T-helper 1 cell treated with Interleukin-12 subunit alpha and Interleukin-12 subunit beta and Interleukin-4 antibody, amounts not matched to agents 30 ng/mL and 1 ng/mL, for 36 hours (primary cell): Measurements from ENCODE around the gene TCEAL4. TPM values are rescaled to one million over a fixed set of nuclear protein-coding genes. Genes with fewer than 3 reads are reported as not detected.

Experiments
- intact Hi-C: fragments of 100-400 bp; cut with micrococcal nuclease; formaldehyde crosslinking; loops from one replicate; pipeline ENCODE4 v1.15.1; 2024
- total RNA-seq: library from RNA; stranded (reverse); gene quantifications from 2 replicates; pipeline ENCODE4 v1.2.3, GENCODE V29; 2022

Gene TCEAL4
- total RNA-seq = 1.5 and 2.5 TPM in 2 replicates

DNA sequence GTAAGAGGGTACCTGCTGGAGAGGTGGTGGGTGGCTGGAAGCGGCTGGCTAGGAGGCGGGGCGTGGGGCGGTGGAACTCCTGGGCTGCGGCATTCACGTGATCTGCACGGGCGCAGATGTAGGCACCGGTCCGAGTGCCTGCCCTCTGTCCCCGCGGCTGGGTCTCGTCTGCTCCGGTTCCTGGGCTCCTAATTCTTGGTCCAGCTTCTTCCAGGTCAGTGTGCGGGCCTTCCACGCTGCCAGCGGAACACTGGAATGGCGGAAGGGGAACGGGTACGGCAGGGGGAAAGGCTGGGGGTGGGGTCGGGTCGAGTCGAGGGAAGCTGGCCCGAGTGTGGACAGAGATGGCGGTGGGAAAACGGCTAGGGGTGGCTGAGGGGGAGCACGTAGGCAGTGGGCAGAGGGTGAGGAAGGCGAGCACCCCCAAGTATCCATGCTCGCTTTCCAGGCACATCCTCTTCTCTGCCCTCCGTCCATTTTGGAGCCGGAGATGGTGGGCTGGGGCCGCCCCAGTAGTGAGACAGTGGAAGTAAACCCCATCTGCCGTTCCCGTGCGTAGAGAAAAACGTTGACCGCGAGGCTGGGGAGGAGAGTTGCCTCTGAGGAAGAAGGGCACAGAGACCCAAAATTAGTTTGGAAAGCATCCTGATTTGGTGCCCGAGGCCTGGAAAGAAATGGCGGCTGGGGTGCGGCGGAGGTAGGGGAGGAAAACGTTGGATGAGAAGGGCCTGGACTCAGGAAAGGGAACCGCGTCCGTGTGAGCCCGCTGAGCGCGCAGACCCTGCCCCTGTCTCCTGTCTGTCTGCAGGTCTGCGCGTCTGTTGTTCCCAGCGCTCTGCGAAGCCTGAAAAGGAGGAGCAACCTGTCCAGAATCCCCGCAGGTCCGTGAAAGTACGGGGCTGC, at the start of gene TCEAL4:
Gene TCEAL4 (plus strand): TSS at position 105 of the 903 bp plus-strand sequence. CDS start 1,161 bp downstream, outside the sequence.
- intact Hi-C loops = loop anchor here (5.0 kb wide), 1 partner anchor 42 kb away; the partner anchor contains the start of gene TCEAL1

DNA sequence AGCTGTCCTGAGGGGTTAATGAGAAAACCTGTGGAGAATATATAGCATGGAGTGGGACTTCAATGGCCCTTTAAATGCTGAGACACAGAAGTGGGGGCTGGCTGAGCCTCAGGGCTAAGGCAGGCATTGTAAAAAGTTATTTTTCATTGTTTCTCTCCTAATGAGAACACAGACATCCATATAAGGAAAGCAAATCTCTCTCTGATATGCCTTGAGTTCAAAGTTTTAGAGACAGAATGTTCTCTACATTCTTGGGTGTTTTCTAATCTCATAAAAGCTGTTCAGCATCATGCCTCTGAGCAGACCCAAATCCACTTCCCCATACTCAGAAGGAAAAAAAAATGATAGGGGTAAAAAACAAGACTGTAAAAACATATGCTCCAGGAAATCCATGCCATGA, 49.2 kb upstream of the TCEAL4 start:
- intact Hi-C loops = no loop called here

DNA sequence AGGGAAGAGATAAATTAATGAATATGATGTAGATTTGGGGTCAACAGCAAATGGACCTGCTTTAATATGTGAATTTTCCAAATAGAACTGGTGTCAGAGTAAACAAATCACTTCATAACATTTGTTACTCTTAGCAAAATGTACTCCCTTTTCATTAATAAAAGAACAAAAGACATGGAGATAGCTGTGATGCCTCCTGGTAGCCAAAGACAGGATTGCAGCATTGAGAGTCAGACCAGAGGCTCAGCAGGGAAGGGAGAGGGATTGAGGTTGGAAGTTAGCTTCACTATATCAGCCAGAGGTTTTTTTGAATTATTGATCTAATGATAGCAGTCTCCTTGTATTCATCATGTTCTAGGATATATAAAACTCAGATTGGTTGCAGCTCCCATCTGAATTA, 48.6 kb upstream of the TCEAL4 start:
- intact Hi-C loops = no loop called here

DNA sequence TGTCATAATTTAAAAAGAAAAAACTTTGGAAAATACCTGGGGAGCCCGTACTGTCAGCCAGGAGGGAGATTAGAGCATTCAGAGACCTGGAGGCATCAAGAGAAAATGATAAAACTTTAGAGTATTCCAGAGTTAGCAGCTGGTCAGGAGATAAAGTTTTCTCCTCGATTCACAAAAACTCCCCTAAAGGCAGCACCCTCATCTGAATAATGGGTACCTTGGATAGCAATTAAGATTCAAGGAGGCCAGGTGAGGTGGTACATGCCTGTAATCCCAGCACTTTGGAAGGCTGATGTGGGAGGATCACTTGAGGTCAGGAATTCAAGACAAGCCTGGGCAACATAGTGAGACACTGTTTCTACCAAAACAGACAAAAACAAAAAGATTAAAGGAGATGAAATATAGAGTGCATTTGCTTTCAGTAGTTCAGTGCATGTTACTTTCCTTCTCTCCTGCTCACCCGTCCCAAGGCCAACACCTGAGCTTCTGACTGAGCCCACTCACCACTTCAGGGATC, 47.4 kb upstream of the TCEAL4 start:
- intact Hi-C loops = no loop called here

DNA sequence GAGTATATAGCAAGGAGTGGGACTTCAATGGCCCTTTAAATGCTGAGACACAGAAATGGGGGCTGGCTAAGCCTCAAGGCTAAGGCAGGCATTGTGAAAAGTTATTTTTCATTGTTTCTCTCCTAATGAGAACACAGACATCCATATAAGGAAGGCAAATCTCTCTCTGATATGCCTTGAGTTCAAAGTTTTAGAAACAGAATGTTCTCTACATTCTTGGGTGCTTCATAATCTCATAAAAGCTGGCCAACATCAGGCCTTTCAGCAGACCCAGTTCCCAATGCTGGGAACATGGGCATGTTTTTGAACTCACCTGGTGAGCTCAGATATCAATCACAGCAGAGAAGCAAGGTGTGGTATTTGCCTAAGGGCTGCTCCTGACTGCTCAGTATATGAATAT, 46.6 kb upstream of the TCEAL4 start:
- intact Hi-C loops = no loop called here

DNA sequence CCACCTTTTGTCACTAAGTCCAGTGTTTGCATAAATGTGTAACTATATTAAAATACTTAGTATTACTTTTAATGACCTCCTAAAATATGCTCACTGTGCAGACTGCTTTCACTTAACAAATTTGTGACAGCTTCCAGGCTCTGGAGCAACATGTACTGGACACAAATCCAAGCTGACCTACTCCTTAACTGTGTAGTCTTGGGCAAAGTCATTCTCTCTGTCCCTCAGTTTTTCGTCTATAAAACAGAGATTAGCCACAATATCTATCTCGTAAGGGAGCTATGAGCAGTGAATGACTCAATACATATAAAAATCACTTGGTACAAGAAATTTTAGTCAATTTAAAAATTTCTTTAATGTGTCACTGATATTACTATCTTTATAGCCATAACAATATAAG, 45.6 kb upstream of the TCEAL4 start:
- intact Hi-C loops = no loop called here

DNA sequence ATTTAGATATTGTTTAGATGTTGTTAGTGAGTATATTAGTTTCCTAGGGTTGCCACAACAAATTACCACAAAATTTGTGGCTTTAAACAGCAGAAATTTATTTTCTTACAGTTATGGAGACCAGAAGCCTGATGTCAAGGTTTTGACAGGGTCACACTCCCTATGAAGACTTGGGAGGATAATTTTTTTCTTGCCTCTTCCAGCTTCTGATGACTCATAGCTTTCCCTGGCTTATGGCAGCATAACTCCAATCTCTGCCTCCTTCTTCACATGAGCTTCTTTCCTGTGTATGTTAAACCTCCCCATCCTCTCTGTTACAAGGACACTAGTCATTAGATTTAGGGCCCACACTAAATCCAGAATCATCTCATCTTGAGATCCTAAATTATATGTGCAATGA, 45.2 kb upstream of the TCEAL4 start:
- intact Hi-C loops = no loop called here

DNA sequence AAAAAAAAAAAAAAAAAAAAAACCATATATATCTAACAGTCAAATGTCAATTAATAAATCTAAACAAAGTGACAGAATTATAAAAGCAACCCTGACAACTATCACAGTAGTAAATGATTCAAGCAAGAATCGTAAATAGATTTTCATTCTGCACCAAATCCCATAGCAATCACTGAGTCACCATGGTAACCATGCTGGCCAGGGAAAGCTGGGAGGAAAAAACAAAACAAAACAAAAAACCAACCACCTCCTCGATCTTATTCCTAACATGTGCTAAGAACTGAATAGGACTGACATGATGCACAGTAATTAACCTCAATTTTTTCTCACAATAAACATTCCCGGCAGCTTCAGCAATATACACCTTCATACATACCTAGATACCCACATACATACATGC, 35.4 kb upstream of the TCEAL4 start:
- intact Hi-C loops = loop anchor here (10.0 kb wide), 1 partner anchor 365 kb away; no protein-coding TSS in a partner anchor

DNA sequence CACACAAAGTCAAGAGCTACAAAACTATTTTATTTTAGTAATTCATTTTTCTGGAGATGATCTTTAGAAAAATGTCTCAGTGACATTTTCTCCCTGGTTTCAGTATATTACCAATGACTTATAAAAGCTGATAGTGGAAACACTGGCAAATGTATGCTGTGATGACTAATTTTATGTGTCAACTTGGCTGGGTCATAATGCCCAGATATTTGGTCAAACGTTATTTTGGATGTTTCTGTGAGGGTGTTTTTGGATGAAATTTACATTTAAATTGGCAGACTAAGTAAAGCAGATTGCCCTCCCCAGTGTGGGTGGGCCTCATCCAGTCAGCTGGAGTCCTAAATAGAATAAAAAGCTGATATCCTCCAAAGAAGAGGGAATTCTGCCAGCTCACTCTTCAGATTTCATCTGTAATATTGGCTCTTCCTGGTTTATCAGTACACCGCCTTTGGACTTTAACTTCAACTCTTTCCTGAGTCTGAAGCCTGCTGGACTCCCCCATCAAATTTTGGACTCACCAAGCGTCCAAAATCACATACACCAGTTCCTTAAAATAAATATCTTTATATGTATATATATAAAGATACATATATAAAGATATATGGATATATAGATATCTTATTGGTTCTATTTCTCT, 34.8 kb upstream of the TCEAL4 start:
- intact Hi-C loops = loop anchor here (10.0 kb wide), 1 partner anchor 364 kb away; no protein-coding TSS in a partner anchor

DNA sequence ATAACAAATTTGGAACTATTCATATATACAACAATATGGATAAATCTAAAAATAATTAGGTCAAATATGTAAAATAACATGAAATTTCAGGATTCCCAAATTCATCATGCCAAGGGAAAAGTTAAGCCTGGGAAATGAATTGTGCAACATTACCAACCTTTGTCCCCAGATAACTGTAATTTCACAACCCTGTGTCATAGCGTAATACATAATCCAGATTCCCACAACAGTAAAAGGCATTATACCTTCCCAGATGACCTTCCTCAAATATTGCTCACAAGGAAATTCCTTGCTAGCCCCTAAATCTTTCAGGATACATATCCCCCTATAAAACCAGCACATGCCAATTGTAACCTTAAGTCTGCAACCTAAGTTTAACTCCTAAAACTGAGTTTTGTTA, 33.1 kb upstream of the TCEAL4 start:
- intact Hi-C loops = loop anchor here (10.0 kb wide), 1 partner anchor 363 kb away; no protein-coding TSS in a partner anchor

DNA sequence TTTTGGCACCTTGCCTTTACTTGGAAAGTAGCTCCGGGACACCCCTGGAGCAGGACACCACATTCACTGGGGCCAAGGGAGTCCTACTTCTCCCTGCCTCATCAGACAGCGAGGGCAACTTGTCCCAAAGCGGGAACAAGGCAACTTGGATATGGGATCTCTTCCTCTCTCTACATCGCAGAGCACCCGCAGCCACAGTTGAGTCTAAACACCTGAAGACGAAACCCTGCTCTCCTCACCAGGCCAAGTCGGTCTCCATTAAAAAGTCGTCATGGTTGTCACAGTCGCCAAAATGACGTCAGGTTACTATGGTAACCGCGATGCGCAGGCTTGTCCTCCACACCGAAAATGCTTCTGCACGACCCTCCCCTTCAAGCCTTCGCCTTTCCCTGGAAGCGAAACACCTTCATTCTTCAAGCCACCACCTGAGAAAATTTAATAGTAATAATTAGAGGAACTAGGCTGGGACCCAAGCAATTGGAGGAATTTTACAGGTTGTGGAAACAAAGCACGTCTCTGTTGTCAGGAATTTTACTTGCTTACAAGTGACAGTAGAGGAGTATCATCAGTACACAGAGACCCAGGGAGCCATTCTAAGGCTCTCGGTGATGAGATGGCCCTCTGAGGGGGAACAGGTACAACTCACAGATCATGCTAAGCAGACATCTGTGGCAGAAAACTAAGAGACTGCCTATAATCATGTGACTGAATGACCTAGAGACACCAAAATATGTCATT, 30.5 kb upstream of the TCEAL4 start:
- intact Hi-C loops = loop anchor here (1.0 to 10.0 kb wide), 2 partner anchors 131 to 360 kb away; partner anchors contain the start of gene MORF4L2

DNA sequence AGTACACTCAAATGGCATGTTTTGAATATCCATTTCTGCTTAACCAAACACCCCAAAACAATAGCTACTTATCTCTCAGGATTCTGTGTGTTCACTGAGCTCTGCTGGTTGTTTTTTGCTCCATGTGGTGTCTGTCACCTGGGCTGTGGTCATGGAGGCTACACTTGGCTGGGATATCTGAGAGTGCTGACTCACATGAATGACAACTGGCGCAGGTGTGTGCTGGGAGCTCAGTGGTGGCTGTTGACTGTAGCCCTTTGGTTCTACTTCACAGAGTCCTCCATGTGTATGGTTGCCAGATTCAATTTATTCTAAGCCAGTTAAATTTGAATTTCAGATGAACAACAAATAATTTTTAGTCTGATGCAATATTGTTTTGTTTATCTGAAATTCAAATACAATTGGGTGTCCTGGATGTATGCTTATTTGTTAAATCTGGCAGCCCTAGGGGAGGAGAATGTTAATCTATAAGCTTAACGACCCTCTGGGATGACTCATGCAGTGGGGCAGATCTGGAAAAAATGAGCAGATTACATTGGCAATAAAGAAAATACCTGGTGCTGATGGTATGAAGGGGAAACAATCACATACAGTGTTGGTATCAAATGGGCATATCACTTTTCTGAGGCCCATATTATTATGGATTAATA, 28.2 kb upstream of the TCEAL4 start:
- intact Hi-C loops = loop anchor here (10.0 kb wide), 1 partner anchor 358 kb away; no protein-coding TSS in a partner anchor

DNA sequence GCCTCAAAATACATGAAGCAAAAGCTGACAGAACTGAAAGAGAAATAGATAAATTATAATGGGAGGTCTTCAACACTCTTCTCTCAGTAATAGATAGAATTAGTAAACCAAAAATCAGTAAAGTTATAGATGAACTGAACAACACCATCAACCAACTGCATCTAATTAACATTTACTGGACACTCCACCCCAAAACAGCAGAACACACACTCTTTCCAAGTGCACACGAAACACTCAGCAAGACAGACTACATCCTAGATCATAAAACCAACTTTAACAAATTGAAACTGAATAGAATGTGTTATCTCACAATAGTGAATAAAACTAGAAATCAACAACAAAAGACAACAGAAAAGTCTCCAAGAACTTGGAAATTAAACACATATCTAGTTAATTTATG, 25.1 kb upstream of the TCEAL4 start:
- intact Hi-C loops = no loop called here

DNA sequence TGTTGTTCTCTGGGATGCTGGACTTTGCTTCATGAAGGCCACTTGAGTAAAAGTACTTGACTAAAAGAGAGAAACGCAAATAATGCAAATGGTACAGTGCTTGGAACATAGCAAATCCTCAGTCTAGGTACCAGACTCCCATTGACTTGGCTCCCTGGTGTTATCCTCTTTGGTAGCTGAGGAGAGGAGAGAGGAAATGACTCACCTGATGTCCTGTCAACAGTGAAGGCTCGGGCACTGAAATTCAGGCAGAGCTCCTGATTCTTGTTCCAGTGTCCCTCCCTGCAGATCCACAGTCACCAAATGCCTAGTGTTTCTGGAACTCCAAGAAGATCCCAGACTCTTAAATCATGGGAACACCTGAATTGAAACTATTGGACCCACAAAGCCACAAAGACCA, 22.5 kb upstream of the TCEAL4 start:
- intact Hi-C loops = no loop called here

DNA sequence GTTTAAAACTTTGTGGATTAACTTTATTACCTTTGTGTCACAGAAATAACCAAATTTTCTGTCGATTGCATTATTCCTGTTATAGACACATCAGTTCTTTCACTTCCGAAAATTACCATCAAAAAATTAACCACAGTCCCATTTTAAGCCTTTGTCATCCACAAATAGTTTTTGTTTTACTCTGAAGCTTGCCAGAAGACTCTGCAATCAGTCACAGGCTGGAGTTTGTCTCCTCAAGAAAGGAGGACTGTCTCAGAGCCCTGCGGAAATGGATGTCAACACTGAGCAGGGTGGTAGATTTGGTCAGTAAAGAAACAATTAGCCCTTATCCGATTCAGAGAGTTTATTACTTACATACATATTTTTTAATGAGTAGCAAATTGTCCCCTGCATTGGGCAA, 20.1 kb upstream of the TCEAL4 start:
- intact Hi-C loops = no loop called here

DNA sequence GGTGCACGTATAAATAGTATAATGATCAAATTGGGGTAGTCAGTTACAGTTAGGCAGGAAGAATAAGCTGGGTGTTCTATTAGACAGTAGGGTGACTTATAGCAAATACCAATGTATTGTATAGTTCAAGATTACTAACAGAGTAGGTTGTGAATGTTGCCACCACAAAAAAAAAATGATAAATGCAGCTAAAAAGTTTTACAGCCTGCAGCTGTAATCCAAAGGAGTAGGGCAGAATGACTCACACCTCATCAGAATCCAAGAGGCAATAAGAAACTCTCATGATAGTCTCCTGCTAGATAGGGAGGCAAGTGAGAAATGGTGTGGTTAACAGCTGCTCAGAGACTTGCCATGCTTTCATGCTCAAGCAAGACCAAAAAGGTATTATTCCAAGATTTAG, 19.6 kb upstream of the TCEAL4 start:
- intact Hi-C loops = no loop called here

DNA sequence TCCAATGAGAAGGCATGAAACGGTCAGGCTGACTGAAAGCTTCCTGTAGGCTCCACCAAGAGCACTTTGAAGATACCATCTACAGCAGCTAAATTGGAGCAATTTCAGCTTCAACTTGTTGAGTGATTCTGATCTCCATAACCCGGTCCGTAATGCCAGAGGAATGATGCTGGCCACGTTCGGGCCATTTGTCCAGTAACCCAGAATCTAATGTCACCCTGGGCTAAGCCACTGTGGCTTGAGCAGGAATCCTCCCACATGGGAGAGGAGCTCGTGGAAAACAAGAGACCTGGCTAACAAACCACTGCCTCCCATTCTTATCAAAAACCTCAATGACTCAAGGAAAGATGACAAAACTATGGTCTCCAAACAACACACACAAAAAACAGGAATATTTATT, 14.2 kb upstream of the TCEAL4 start:
- intact Hi-C loops = no loop called here

DNA sequence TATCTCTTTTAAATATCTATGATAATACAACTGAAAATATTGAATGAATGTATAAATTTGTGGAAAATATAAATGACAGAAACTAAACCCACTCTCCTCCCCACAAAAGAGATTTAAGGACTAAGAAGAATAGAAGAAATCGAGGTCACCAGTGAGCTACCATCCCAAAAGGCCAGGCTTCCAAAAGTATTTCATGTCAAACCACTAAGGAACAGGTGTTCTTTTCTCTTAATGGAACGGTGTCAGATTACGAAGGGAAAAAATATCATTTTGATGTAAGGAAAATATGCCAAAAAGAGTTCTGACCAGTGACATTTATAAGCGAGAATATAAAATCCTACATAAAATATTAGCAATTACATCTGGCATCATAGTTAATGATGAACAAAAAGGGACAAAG, 13.6 kb upstream of the TCEAL4 start:
- intact Hi-C loops = no loop called here

DNA sequence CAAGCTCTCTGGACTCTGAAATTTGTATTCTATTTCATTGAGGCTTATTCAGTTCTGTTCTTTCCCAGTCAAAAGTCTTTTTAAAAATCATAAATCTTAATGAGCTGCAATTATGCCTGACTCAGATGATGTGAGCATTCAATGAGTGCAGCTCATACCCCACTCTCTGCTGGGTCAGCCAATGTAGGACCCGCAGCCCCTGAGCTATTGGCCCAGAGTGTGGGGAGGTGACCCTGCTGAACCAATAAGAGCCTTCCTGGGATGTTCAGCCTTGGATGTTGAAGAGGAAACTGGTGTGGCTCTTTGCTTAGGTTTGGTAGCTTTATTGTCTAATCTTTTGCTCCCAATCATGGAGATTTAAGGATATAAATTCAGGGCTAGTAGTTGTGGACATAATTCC, 12.1 kb upstream of the TCEAL4 start:
- intact Hi-C loops = no loop called here

DNA sequence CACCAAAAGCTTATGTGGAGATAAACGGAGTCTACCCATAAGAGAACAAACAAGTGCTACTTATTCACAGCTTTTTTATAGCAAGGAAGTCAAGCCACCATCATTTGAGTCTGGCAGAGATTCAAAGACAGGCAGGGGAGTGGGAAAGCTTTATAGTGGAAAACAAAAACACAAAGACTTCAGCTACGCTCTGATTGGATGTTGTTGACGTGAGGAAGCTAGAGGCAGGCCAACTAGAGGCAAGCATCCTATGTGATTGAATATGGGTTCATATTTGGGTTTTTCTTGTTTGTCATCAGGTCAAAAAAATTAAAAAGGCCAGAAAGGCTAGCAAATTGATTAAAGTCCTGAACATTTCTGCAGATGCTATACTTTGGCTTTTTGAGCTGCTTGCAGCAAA, 719 bp upstream of the TCEAL4 start:
- intact Hi-C loops = no loop called here

DNA sequence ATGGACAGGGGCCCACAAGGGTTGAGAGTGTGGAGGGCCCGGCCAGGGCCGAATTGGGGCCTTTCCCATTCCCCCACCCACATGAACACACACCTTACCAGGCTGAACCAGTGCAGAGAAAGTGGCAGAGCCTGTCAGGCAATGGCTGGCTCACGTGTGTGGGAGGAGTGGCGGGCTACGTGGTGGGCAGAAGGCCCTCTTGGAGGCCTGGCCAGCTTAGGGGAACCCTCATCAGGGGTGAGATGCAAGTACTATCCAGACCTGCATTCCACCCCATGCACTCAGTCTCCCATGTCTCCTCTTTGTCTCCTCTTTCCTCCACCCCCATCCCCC, 965 bp downstream of the TCEAL4 start:
- intact Hi-C loops = loop anchor here (5.0 kb wide), 1 partner anchor 41 kb away; the partner anchor contains the start of gene TCEAL1
